Nephron (organoid): ENCODE results near the gene SUCLA2.

ENCODE experiments used
- H3K27ac Mint-ChIP-seq, 3 experiments: 2 replicates each; pipeline ENCODE4 v1.8.0; 2020; ENCODE audit warnings: mixed read lengths in 3 of 3, mild to moderate bottlenecking in 2 of 3, moderate library complexity in 1 of 3
- H3K27me3 Mint-ChIP-seq: 2 replicates; pipeline ENCODE4 v1.8.0; 2021; ENCODE audit warnings: low read depth, mild to moderate bottlenecking, moderate library complexity, mixed read lengths
- H3K36me3 Mint-ChIP-seq: 2 replicates; pipeline ENCODE4 v1.8.0; 2020; ENCODE audit warnings: low read depth, mixed read lengths
- H3K4me1 Mint-ChIP-seq: 2 replicates; pipeline ENCODE4 v1.8.0; 2020; ENCODE audit warnings: mixed read lengths
- H3K4me3 Mint-ChIP-seq, 3 experiments: 2 replicates each; pipeline ENCODE4 v1.8.0; 2020; ENCODE audit warnings: mild to moderate bottlenecking in 3 of 3, mixed read lengths in 3 of 3, moderate library complexity in 2 of 3
- H3K9me3 Mint-ChIP-seq: 2 replicates; pipeline ENCODE4 v1.8.0; 2020; ENCODE audit warnings: mixed read lengths
- CTCF ChIP-seq, 3 experiments: fragments of 200-600 bp; sonication (generic); IDR thresholded peaks; one replicate each; pipeline ENCODE4 v1.5.0; 2021; ENCODE audit warnings: antibody characterized with exemption in 3 of 3; ENCODE audit not compliant: unreplicated experiment in 3 of 3

SUCLA2 gene

GRCh38 chr13:47962237-47962636, 38.8 kb downstream of the SUCLA2 start:
- peaks cover 60% of the 10 kb centered on the region for H3K9me3 Mint-ChIP-seq
- H3K36me3 Mint-ChIP-seq = peaks cover 99% of the 10 kb centered on the region
- TF ChIP-seq CTCF (IDR thresholded peaks at IDR 0.05; ENCODE audit: unreplicated experiment in 3 of 3) = no peak
- H3K4me3 Mint-ChIP-seq = no peak overlapping the region
- no peak overlapping the region for H3K27ac Mint-ChIP-seq
- H3K4me1 Mint-ChIP-seq = no peaks in the 10 kb centered on the region
- H3K27me3 Mint-ChIP-seq = no peaks in the 10 kb centered on the region

- H3K27ac Mint-ChIP-seq = no peak overlapping the region
- H3K4me1 Mint-ChIP-seq = no peaks in the 10 kb centered on the region
- TF ChIP-seq CTCF (IDR thresholded peaks at IDR 0.05; ENCODE audit: unreplicated experiment in 3 of 3) = no peak
- H3K9me3 Mint-ChIP-seq = peaks cover 76% of the 10 kb centered on the region
- H3K4me3 Mint-ChIP-seq = no peak overlapping the region
- H3K36me3 Mint-ChIP-seq = peaks cover 100% of the 10 kb centered on the region
- H3K27me3 Mint-ChIP-seq = no peaks in the 10 kb centered on the region
Measured at GRCh38 chr13:47959468-47960247, 41.4 kb downstream of the SUCLA2 start.

GRCh38 chr13:47957073-47957472, 44.0 kb downstream of the SUCLA2 start:
- Mint-ChIP-seq H3K9me3 (peaks cover 63% of the 10 kb centered on the region), H3K27ac (no peak overlapping the region), H3K27me3 (no peaks in the 10 kb centered on the region), H3K36me3 (peaks cover 100% of the 10 kb centered on the region), H3K4me1 (no peaks in the 10 kb centered on the region), H3K4me3 (no peak overlapping the region)
- TF ChIP-seq CTCF (IDR thresholded peaks at IDR 0.05; ENCODE audit: unreplicated experiment in 3 of 3) = no peak

GRCh38 chr13:47955836-47956235, 45.2 kb downstream of the SUCLA2 start:
- Mint-ChIP-seq H3K27me3 (no peaks in the 10 kb centered on the region), H3K27ac (no peak overlapping the region), H3K4me1 (no peaks in the 10 kb centered on the region), H3K36me3 (peaks cover 99% of the 10 kb centered on the region), H3K4me3 (no peak overlapping the region), H3K9me3 (peaks cover 55% of the 10 kb centered on the region)
- TF ChIP-seq CTCF (IDR thresholded peaks at IDR 0.05; ENCODE audit: unreplicated experiment in 3 of 3) = no peak

GRCh38 chr13:47949799-47950198, 51.3 kb downstream of the SUCLA2 start:
- Mint-ChIP-seq H3K9me3 (no peaks in the 10 kb centered on the region), H3K4me3 (no peak overlapping the region)

More at GRCh38 chr13:47949799-47950198, 51.3 kb downstream of the SUCLA2 start:
- H3K4me1 Mint-ChIP-seq = no peaks in the 10 kb centered on the region
- TF ChIP-seq CTCF (IDR thresholded peaks at IDR 0.05; ENCODE audit: unreplicated experiment in 3 of 3) = no peak
- H3K36me3 Mint-ChIP-seq = peaks cover 78% of the 10 kb centered on the region
- H3K27me3 Mint-ChIP-seq = no peaks in the 10 kb centered on the region
- no peak overlapping the region for H3K27ac Mint-ChIP-seq
